AG09309 (cell line): ENCODE measurements around the gene ZDHHC11.
"Not testable (repeated sequence)": the region's sequence is repeated elsewhere in the genome, so short reads cannot be mapped to it uniquely, and the experiment has no call there.

ENCODE experiments used
- DNase-seq: peaks from one replicate; pipeline ENCODE4 v3.0.0-alpha.2; 2010; ENCODE audit warnings: low read depth
- H3K4me3 ChIP-seq: 2 replicates; pipeline ENCODE4 v1.5.1; 2011; ENCODE audit warnings: mild to moderate bottlenecking, low read depth, low read length, moderate library complexity; ENCODE audit not compliant: control insufficient read depth
- TF ChIP-seq, protein P1 (sequence below): IDR thresholded peaks from 2 replicates; pipeline ENCODE4 v1.5.1; 2011; ENCODE audit warnings: mild to moderate bottlenecking, low read depth, low read length, inconsistent platforms; ENCODE audit not compliant: insufficient read depth, control insufficient read depth; ENCODE audit errors: missing control alignments

ZDHHC11 gene

DNA sequence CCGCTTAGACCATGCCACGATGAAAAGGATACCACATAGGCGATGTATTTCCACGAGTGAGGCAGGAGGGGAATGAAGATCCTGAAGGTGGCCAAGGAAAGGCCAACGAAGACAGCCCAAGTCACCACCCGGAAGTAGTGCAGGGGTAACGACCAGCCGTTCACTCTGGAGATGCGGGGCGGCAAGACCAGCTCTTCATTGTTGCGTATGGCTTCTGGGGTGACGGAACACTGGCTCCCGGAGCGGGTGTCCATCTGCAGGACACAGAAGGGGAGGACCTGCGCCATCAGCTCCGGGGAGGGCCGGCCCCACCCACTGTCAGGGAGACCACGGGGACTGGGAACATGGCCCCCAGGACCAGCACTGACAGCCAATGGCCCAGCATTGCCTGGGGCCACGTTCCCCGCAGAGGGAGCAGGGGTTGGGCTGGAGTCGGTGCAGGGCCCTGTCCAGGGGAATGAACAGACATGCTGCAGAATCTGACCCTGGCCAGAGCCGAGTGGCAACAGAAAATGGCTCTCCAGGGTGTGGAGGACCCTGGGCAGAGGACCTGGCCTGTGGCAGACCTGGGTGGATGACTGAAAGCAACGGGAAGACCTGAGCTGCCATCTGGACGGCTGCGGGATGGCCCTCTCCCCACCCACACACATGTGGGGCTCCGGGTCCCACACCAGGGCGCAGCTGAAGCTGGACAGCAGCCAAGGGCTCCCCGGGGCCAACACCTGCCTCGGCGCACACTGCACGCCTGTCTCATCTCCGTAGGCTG lies 83.9 kb downstream of the ZDHHC11 start:
- no peak for DNase-seq
- TF ChIP-seq, protein P1, sequence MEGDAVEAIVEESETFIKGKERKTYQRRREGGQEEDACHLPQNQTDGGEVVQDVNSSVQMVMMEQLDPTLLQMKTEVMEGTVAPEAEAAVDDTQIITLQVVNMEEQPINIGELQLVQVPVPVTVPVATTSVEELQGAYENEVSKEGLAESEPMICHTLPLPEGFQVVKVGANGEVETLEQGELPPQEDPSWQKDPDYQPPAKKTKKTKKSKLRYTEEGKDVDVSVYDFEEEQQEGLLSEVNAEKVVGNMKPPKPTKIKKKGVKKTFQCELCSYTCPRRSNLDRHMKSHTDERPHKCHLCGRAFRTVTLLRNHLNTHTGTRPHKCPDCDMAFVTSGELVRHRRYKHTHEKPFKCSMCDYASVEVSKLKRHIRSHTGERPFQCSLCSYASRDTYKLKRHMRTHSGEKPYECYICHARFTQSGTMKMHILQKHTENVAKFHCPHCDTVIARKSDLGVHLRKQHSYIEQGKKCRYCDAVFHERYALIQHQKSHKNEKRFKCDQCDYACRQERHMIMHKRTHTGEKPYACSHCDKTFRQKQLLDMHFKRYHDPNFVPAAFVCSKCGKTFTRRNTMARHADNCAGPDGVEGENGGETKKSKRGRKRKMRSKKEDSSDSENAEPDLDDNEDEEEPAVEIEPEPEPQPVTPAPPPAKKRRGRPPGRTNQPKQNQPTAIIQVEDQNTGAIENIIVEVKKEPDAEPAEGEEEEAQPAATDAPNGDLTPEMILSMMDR, result no peak
- H3K4me3 ChIP-seq, result no peak overlapping the region

DNA sequence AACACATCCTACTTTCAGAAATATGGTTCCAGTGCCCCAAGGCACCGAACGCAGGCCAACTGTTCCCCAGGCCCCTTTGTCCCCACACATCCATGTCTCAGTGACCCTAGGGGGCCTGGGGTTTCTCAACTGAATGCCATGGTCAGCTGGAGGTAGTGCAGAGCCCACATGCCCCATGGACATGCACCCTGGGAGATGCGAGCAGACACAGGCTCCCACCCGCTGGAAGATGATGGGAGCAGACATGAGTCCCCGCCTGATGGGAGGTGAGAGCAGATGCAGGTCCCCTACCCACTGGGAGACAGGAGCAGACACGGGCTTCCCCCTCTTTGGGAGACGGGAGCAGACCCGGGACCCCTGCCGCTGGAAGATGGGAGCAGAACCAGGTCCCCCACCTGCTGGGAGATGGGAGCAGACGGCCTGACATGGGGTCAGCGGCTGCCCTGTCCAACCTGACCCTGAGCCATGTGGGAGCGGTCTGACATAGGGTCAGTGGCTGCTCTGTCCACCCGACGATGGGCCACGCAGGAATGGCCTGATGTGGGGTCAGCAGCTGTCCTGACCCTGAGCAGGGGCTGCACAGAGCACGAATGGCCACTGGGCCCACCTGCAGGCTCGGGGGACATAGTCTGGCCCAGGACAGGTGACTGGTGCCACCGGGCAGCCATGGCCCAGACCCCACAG lies 84.7 kb downstream of the ZDHHC11 start:
- no peak for DNase-seq
- no peak overlapping the region for H3K4me3 ChIP-seq
- TF ChIP-seq, protein P1, result no peak

GRCh38 chr5:763998-764781 lies 86.6 kb downstream of the ZDHHC11 start:
- no peak overlapping the region for H3K4me3 ChIP-seq
- DNase-seq, result no peak
- TF ChIP-seq, protein P1, result no peak

DNA sequence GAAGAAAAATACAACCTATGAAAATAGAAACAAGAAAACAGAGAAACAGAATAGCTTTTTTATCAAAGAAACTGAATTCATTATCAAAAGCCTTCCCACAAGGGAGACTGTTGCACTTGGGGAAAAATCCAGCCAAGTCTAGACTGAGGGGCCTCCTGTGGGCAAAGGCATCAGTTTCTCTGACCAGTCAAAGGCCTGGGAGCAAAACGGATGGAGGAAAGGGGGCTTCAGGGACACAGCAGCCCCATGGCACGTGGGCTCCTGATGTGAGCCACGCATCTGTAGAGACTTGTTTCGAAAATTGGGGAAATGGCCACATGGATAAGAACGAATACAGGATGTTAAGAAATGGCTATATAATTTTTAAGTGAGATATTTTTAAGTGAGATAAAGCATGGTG lies 87.4 kb downstream of the ZDHHC11 start:
- no peak overlapping the region for H3K4me3 ChIP-seq
- TF ChIP-seq, protein P1, result no peak
- no peak for DNase-seq

- DNase-seq, H3K4me3 ChIP-seq: not testable (repeated sequence)
Observed at GRCh38 chr5:762996-763395, 87.8 kb downstream of the ZDHHC11 start.

DNA sequence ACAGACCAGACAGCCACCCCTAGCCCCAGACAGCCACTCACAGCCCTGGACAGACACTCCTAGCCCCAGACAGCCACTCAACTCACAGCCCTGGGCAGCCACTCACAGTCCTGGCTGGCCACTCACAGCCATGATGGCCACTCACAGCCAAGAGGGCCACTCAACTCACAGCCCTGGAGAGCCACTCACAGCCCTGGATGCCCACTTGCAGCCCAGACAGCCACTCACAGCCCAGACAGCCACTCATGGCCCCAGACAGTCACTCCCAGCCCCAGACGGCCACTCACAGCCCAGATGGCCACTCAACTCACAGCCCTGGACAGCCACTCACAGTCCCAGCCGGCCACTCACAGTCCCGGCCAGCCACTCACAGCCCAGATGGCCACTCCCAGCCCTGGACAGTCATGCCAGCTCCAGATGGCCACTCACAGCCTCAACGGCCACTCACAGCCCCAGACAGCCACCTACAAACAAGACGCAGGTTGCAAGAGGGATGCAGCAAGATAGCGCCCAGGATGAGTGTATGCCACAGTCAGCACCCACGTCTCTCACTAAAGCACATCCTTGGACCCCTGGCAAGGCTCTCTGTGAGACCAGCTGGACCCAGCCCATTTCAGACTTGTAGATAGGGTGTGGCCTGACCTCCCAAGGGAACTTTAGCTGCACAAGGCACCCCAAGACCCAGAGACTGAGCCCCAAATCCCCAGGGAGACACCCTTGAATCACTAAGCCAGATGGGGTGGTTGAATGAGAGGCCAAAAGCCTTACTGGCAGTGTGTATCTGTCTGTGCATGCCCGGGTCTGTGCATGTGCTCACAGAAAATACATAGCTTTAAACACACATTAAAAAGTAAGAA lies 88.7 kb downstream of the ZDHHC11 start:
- TF ChIP-seq, protein P1, result no peak
- H3K4me3 ChIP-seq, result no peak overlapping the region
- no peak for DNase-seq
